IgD-negative memory B cell (primary cell): ENCODE results near the gene SFTPA1. TPM values are rescaled to one million over a fixed set of nuclear protein-coding genes. Genes with fewer than 3 reads are reported as not detected.
A peak's percentile ranks its signal among the peaks of the same experiment; 100 is the strongest.
"Not testable (repeated sequence)": the region's sequence is repeated elsewhere in the genome, so short reads cannot be mapped to it uniquely, and the experiment has no call there.

Experiments used
- H3K27ac Mint-ChIP-seq, 3 donors: one replicate each; pipeline ENCODE4 v1.8.0; 2020 to 2022; ENCODE audit warnings: mild to moderate bottlenecking in 3 of 3, mixed read lengths in 3 of 3, moderate library complexity in 1 of 3
- H3K27me3 Mint-ChIP-seq: one replicate; pipeline ENCODE4 v1.8.0; 2021; ENCODE audit warnings: mixed read lengths
- H3K36me3 Mint-ChIP-seq: one replicate; pipeline ENCODE4 v1.8.0; 2020; ENCODE audit warnings: mild to moderate bottlenecking, mixed read lengths
- H3K4me1 Mint-ChIP-seq, 3 donors: one replicate each; pipeline ENCODE4 v1.8.0; 2020 to 2022; ENCODE audit warnings: mixed read lengths in 3 of 3, mild to moderate bottlenecking in 1 of 3
- H3K4me3 Mint-ChIP-seq, 4 donors: one replicate each; pipeline ENCODE4 v1.8.0; 2020 to 2022; ENCODE audit warnings: mild to moderate bottlenecking in 4 of 4, mixed read lengths in 4 of 4, moderate library complexity in 3 of 4
- H3K9me3 Mint-ChIP-seq, 3 donors: one replicate each; pipeline ENCODE4 v1.8.0; 2020 to 2021; ENCODE audit warnings: mixed read lengths in 3 of 3, mild to moderate bottlenecking in 1 of 3
- polyA plus RNA-seq: library from polyadenylated mRNA; unstranded; fragments of 300-500 nt; fragmentation: Illumina TruSeq; gene quantifications from one replicate; pipeline ENCODE4 v1.2.3, GENCODE V29; 2021

The SFTPA1 gene
- polyA plus RNA-seq, result not detected

- Mint-ChIP-seq H3K4me1 (no peaks in the 10 kb centered on the region), H3K27ac (no peak within 1 kb of the TSS), H3K4me3 (no peak within 1 kb of the TSS), H3K9me3 (no peaks in the 10 kb centered on the region), H3K27me3 (peaks cover under 1% of the 10 kb centered on the region), H3K36me3 (peaks cover 1% of the 10 kb centered on the region)
These were observed at the start of gene SFTPA1 for GRCh38 chr10:79610601-79611191. SFTPA1 (plus strand) TSS chr10:79610939; CDS start chr10:79611826, 887 bp downstream.

GRCh38 chr10:79561257-79561656 is 49.5 kb upstream of the SFTPA1 start:
- Mint-ChIP-seq H3K4me1 (peaks cover 0 to 5% (median 1%) of the 10 kb centered on the region in 3 donors), H3K9me3 (no peaks in the 10 kb centered on the region), H3K36me3 (no peaks in the 10 kb centered on the region)

GRCh38 chr10:79562135-79562756 is 48.5 kb upstream of the SFTPA1 start:
- Mint-ChIP-seq H3K36me3 (no peaks in the 10 kb centered on the region), H3K27me3 (peaks cover 11% of the 10 kb centered on the region), H3K4me3 (peak overlapping the region in 1 of 4 donors; percentile 21), H3K4me1 (peaks cover 0 to 5% (median 1%) of the 10 kb centered on the region in 3 donors), H3K27ac (no peak overlapping the region), H3K9me3 (peaks cover 0 to 2% (median 0%) of the 10 kb centered on the region in 3 donors)

More at GRCh38 chr10:79561257-79561656, 49.5 kb upstream of the SFTPA1 start:
- Mint-ChIP-seq H3K27ac (no peak overlapping the region), H3K27me3 (peaks cover 11% of the 10 kb centered on the region), H3K4me3 (no peak overlapping the region)

GRCh38 chr10:79563426-79563825 is 47.3 kb upstream of the SFTPA1 start:
- Mint-ChIP-seq H3K27me3 (peaks cover 18% of the 10 kb centered on the region), H3K4me3 (no peak overlapping the region), H3K27ac (no peak overlapping the region), H3K9me3 (peaks cover 0 to 3% (median 2%) of the 10 kb centered on the region in 3 donors), H3K4me1 (peaks cover 0 to 5% (median 1%) of the 10 kb centered on the region in 3 donors), H3K36me3 (no peaks in the 10 kb centered on the region)

GRCh38 chr10:79570624-79571023 is 40.1 kb upstream of the SFTPA1 start:
- not testable (repeated sequence) for H3K4me1 Mint-ChIP-seq, H3K27ac Mint-ChIP-seq, H3K36me3 Mint-ChIP-seq, H3K4me3 Mint-ChIP-seq
- peaks cover 0 to 10% (median 3%) of the 10 kb centered on the region in 3 donors for H3K9me3 Mint-ChIP-seq
- H3K27me3 Mint-ChIP-seq, result peaks cover 46% of the 10 kb centered on the region

GRCh38 chr10:79579361-79579760 is 31.4 kb upstream of the SFTPA1 start:
- Mint-ChIP-seq H3K4me1 (no peaks in the 10 kb centered on the region), H3K4me3 (no peak overlapping the region), H3K36me3 (no peaks in the 10 kb centered on the region), H3K27me3 (peaks cover 6% of the 10 kb centered on the region), H3K27ac (no peak overlapping the region), H3K9me3 (peaks cover 0 to 9% (median 0%) of the 10 kb centered on the region in 3 donors)

GRCh38 chr10:79581044-79581443 is 29.7 kb upstream of the SFTPA1 start:
- peak overlapping the region in 1 of 4 donors; percentile 55 for H3K4me3 Mint-ChIP-seq
- H3K27ac Mint-ChIP-seq, result no peak overlapping the region
- no peaks in the 10 kb centered on the region for H3K36me3 Mint-ChIP-seq
- peaks cover 0 to 2% (median 0%) of the 10 kb centered on the region in 3 donors for H3K9me3 Mint-ChIP-seq
- H3K4me1 Mint-ChIP-seq, result no peaks in the 10 kb centered on the region
- H3K27me3 Mint-ChIP-seq, result peaks cover 6% of the 10 kb centered on the region

GRCh38 chr10:79582096-79582495 is 28.6 kb upstream of the SFTPA1 start:
- H3K9me3 Mint-ChIP-seq, result peaks cover 0 to 2% (median 0%) of the 10 kb centered on the region in 3 donors
- H3K4me3 Mint-ChIP-seq, result no peak overlapping the region
- H3K4me1 Mint-ChIP-seq, result no peaks in the 10 kb centered on the region
- no peaks in the 10 kb centered on the region for H3K36me3 Mint-ChIP-seq
- no peak overlapping the region for H3K27ac Mint-ChIP-seq
- peaks cover 11% of the 10 kb centered on the region for H3K27me3 Mint-ChIP-seq

- H3K9me3 Mint-ChIP-seq, H3K4me1 Mint-ChIP-seq, H3K27me3 Mint-ChIP-seq, H3K36me3 Mint-ChIP-seq, H3K27ac Mint-ChIP-seq, H3K4me3 Mint-ChIP-seq: not testable (repeated sequence)
These were observed 27.8 kb upstream of the SFTPA1 start for GRCh38 chr10:79582954-79583353.

- Mint-ChIP-seq H3K27me3 (peaks cover 8% of the 10 kb centered on the region), H3K4me3 (no peak overlapping the region), H3K27ac (no peak overlapping the region), H3K36me3 (no peaks in the 10 kb centered on the region), H3K4me1 (no peaks in the 10 kb centered on the region), H3K9me3 (peaks cover 0 to 2% (median 0%) of the 10 kb centered on the region in 3 donors)
These were observed 27.2 kb upstream of the SFTPA1 start for GRCh38 chr10:79583488-79584024.

GRCh38 chr10:79585870-79586527 is 24.7 kb upstream of the SFTPA1 start:
- peaks cover 11% of the 10 kb centered on the region for H3K27me3 Mint-ChIP-seq
- H3K36me3 Mint-ChIP-seq, result no peaks in the 10 kb centered on the region
- H3K27ac Mint-ChIP-seq, result no peak overlapping the region
- no peaks in the 10 kb centered on the region for H3K4me1 Mint-ChIP-seq
- H3K4me3 Mint-ChIP-seq, result no peak overlapping the region
- peaks cover 0 to 2% (median 0%) of the 10 kb centered on the region in 3 donors for H3K9me3 Mint-ChIP-seq

GRCh38 chr10:79586933-79587332 is 23.8 kb upstream of the SFTPA1 start:
- Mint-ChIP-seq H3K9me3 (peaks cover 0 to 2% (median 0%) of the 10 kb centered on the region in 3 donors), H3K4me1 (no peaks in the 10 kb centered on the region), H3K27ac (no peak overlapping the region), H3K4me3 (no peak overlapping the region), H3K27me3 (peaks cover 12% of the 10 kb centered on the region), H3K36me3 (no peaks in the 10 kb centered on the region)

GRCh38 chr10:79588800-79589199 is 21.9 kb upstream of the SFTPA1 start:
- H3K36me3 Mint-ChIP-seq, result no peaks in the 10 kb centered on the region
- H3K27me3 Mint-ChIP-seq, result peaks cover 12% of the 10 kb centered on the region
- H3K4me3 Mint-ChIP-seq, result no peak overlapping the region
- no peak overlapping the region for H3K27ac Mint-ChIP-seq
- H3K4me1 Mint-ChIP-seq, result no peaks in the 10 kb centered on the region
- H3K9me3 Mint-ChIP-seq, result no peaks in the 10 kb centered on the region

GRCh38 chr10:79593377-79593776 is 17.4 kb upstream of the SFTPA1 start:
- H3K4me1 Mint-ChIP-seq, result no peaks in the 10 kb centered on the region
- no peak overlapping the region for H3K27ac Mint-ChIP-seq
- H3K9me3 Mint-ChIP-seq, result peaks cover 4 to 13% (median 4%) of the 10 kb centered on the region in 3 donors
- H3K27me3 Mint-ChIP-seq, result peaks cover 11% of the 10 kb centered on the region
- no peak overlapping the region for H3K4me3 Mint-ChIP-seq
- peaks cover 3% of the 10 kb centered on the region for H3K36me3 Mint-ChIP-seq

- H3K4me1 Mint-ChIP-seq, result not testable (repeated sequence)
- H3K4me3 Mint-ChIP-seq, result peak overlapping the region in 1 of 4 donors; percentile 49
- H3K27ac Mint-ChIP-seq, result peak overlapping the region in 1 of 3 donors; percentile 47
These were observed 16.2 kb upstream of the SFTPA1 start for GRCh38 chr10:79594565-79594964.

More at GRCh38 chr10:79594565-79594964, 16.2 kb upstream of the SFTPA1 start:
- H3K36me3 Mint-ChIP-seq, H3K27me3 Mint-ChIP-seq: not testable (repeated sequence)
- H3K9me3 Mint-ChIP-seq, result peaks cover 4 to 17% (median 8%) of the 10 kb centered on the region in 3 donors
